Measurements from ENCODE around the gene KLHL5. TPM values are rescaled to one million over a fixed set of nuclear protein-coding genes. Genes with fewer than 3 reads are reported as not detected.

KLHL5 gene
- total RNA-seq, 1 donor from 2014 or later = 91.4 TPM

DNA sequence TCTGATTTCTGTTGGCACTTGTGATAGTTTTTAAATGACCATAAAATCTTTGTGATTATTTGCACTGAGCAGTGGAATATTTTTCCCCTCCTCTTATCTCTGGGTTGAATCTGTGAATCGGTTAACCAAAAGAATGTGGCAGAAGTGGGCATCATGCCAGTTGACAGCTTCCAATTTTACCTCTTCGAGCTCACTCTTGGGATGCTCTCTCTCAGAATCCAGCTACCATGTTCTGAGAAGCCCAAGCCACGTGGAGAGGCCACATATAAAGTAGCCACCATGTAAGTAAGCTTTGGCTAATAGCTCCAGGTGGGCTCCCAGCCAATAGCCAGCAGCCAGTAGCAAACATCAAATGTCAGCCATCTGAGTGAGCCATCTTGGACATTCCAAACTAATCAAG lies 107.4 kb downstream of the KLHL5 start:
- no peak for DNase-seq (ENCODE audit: extremely low read depth, low read depth, low spot score)

- no peak for DNase-seq (ENCODE audit: extremely low read depth, low read depth, low spot score)
These were observed 108.3 kb downstream of the KLHL5 start for GRCh38 chr4:39170301-39170700.

Other genes with a start within 250 kb of the KLHL5 start
- 1.5 and 2.9 TPM in 2 replicates for gene TLR6, start 205.4 kb upstream of the KLHL5 start, total RNA-seq
- gene FAM114A1, start 194.4 kb upstream of the KLHL5 start, total RNA-seq = 122 and 174 TPM in 2 replicates
- 9.6 and 13.1 TPM in 2 replicates for gene TMEM156, start 29.8 kb upstream of the KLHL5 start, total RNA-seq
- gene WDR19, start 120.3 kb downstream of the KLHL5 start, total RNA-seq = 22.0 and 27.0 TPM in 2 replicates